Upper lobe of left lung (tissue), 4 donors: ENCODE measurements around the gene SEC22B.
"Not testable (repeated sequence)": the region's sequence is repeated elsewhere in the genome, so short reads cannot be mapped to it uniquely, and the experiment has no call there.

Experiments
- POLR2A ChIP-seq, 4 donors: fragments of 450-650 bp; IDR thresholded peaks; one replicate each; pipeline ENCODE4 v1.5.1; 2016 to 2017; ENCODE audit warnings: antibody characterized with exemption in 4 of 4, mild to moderate bottlenecking in 2 of 4
- POLR2AphosphoS5 ChIP-seq, 2 donors: sonication (generic); formaldehyde crosslinking; IDR thresholded peaks; one replicate each; pipeline ENCODE4 v1.5.1; 2017; ENCODE audit warnings: antibody characterized with exemption in 2 of 2
- TF ChIP-seq, protein P1 (sequence below), 6 experiments: fragments of 450-650 bp in 4 of 6; fragments of 200-600 bp in 2 of 6; sonication (generic) in 2 of 6; IDR thresholded peaks; one replicate each; pipeline ENCODE4 v1.5.1; 2016 to 2019; ENCODE audit warnings: antibody characterized with exemption in 6 of 6

GRCh38 chr1:120131611-120132405 lies 44.5 kb downstream of the SEC22B start:
- not testable (repeated sequence) for TF ChIP-seq POLR2A, POLR2AphosphoS5 (IDR thresholded peaks at IDR 0.05)
- TF ChIP-seq, protein P1, sequence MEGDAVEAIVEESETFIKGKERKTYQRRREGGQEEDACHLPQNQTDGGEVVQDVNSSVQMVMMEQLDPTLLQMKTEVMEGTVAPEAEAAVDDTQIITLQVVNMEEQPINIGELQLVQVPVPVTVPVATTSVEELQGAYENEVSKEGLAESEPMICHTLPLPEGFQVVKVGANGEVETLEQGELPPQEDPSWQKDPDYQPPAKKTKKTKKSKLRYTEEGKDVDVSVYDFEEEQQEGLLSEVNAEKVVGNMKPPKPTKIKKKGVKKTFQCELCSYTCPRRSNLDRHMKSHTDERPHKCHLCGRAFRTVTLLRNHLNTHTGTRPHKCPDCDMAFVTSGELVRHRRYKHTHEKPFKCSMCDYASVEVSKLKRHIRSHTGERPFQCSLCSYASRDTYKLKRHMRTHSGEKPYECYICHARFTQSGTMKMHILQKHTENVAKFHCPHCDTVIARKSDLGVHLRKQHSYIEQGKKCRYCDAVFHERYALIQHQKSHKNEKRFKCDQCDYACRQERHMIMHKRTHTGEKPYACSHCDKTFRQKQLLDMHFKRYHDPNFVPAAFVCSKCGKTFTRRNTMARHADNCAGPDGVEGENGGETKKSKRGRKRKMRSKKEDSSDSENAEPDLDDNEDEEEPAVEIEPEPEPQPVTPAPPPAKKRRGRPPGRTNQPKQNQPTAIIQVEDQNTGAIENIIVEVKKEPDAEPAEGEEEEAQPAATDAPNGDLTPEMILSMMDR (IDR thresholded peaks at IDR 0.05): not testable (repeated sequence)
